ENCODE results near the gene LAMA2. TPM values are rescaled to one million over a fixed set of nuclear protein-coding genes. Genes with fewer than 3 reads are reported as not detected.

LAMA2 gene
- total and polyA plus RNA-seq, 8 donors = 3.4 to 110 (median 31.6) TPM

- peak in 1 of 2 donors; percentile 23 for DNase-seq
- Histone ChIP-seq H3K4me1 (no peaks in the 10 kb centered on the region), H3K9me3 (no peaks in the 10 kb centered on the region), H3K4me3 (no peak overlapping the region), H3K27me3 (no peaks in the 10 kb centered on the region), H3K36me3 (peaks cover 0 to 15% (median 6%) of the 10 kb centered on the region in 4 donors), H3K27ac (no peak overlapping the region)
- 83 to 94% (median 88%) methylated on average over 1 of the region's 1 CpG for WGBS, 5 donors
- TF ChIP-seq POLR2A (IDR thresholded peaks at IDR 0.05) = no peak
- no peak for TF ChIP-seq POLR2AphosphoS5 (IDR thresholded peaks at IDR 0.05)
- TF ChIP-seq CTCF (IDR thresholded peaks at IDR 0.05) = no peak
- no peak for TF ChIP-seq EP300 (IDR thresholded peaks at IDR 0.05)
- intact Hi-C loops (cut with DNase I; ENCODE audit: low total_unique reads) = no loop called here
Observed at GRCh38 chr6:129189266-129189665, 306.3 kb downstream of the LAMA2 start.

- DNase-seq = no peak
- Histone ChIP-seq H3K27me3 (no peaks in the 10 kb centered on the region), H3K9me3 (no peaks in the 10 kb centered on the region), H3K4me1 (no peaks in the 10 kb centered on the region), H3K4me3 (no peak overlapping the region), H3K27ac (no peak overlapping the region), H3K36me3 (peaks cover 0 to 15% (median 6%) of the 10 kb centered on the region in 4 donors)
- intact Hi-C loops (cut with DNase I; ENCODE audit: low total_unique reads) = no loop called here
- TF ChIP-seq CTCF (IDR thresholded peaks at IDR 0.05) (no peak), EP300 (IDR thresholded peaks at IDR 0.05) (no peak), POLR2A (IDR thresholded peaks at IDR 0.05) (no peak), POLR2AphosphoS5 (IDR thresholded peaks at IDR 0.05) (no peak)
- 57 to 77% (median 71%) methylated on average over 2 of the region's 2 CpGs for WGBS, 5 donors
Observed at GRCh38 chr6:129191235-129191634, 308.3 kb downstream of the LAMA2 start.

GRCh38 chr6:129192458-129192989, 309.6 kb downstream of the LAMA2 start:
- intact Hi-C loops (cut with DNase I; ENCODE audit: low total_unique reads) = no loop called here
- peaks cover 0 to 15% (median 6%) of the 10 kb centered on the region in 4 donors for H3K36me3 ChIP-seq
- H3K9me3 ChIP-seq = no peaks in the 10 kb centered on the region
- no peak overlapping the region for H3K4me3 ChIP-seq
- no peak for DNase-seq
- H3K27ac ChIP-seq = no peak overlapping the region
- H3K4me1 ChIP-seq = no peaks in the 10 kb centered on the region
- TF ChIP-seq EP300 (IDR thresholded peaks at IDR 0.05) (no peak), POLR2AphosphoS5 (IDR thresholded peaks at IDR 0.05) (no peak), CTCF (IDR thresholded peaks at IDR 0.05) (no peak), POLR2A (IDR thresholded peaks at IDR 0.05) (no peak)
- H3K27me3 ChIP-seq = no peaks in the 10 kb centered on the region
- WGBS, 5 donors = 92 to 97% (median 95%) methylated on average over 14 of the region's 14 CpGs

GRCh38 chr6:129194306-129194941, 311.5 kb downstream of the LAMA2 start:
- intact Hi-C loops (cut with DNase I; ENCODE audit: low total_unique reads) = no loop called here
- H3K9me3 ChIP-seq = no peaks in the 10 kb centered on the region
- H3K4me3 ChIP-seq = no peak overlapping the region
- no peaks in the 10 kb centered on the region for H3K27me3 ChIP-seq
- peaks cover 0 to 15% (median 6%) of the 10 kb centered on the region in 4 donors for H3K36me3 ChIP-seq
- no peak for TF ChIP-seq CTCF (IDR thresholded peaks at IDR 0.05)
- TF ChIP-seq POLR2AphosphoS5 (IDR thresholded peaks at IDR 0.05) = no peak
- no peak for TF ChIP-seq EP300 (IDR thresholded peaks at IDR 0.05)
- TF ChIP-seq POLR2A (IDR thresholded peaks at IDR 0.05) = no peak
- 90 to 96% (median 92%) methylated on average over 7 of the region's 7 CpGs for WGBS, 5 donors
- no peak overlapping the region for H3K27ac ChIP-seq
- DNase-seq = no peak
- H3K4me1 ChIP-seq = no peaks in the 10 kb centered on the region

Data from stomach (tissue), 9 donors.